HepG2 (cell line): ENCODE measurements around the gene FAM83E. TPM values are rescaled to one million over a fixed set of nuclear protein-coding genes. Genes with fewer than 3 reads are reported as not detected.

Source experiments
- CCDC6 ChIP-seq: sonication (generic); formaldehyde crosslinking; IDR thresholded peaks from 2 replicates; pipeline ENCODE4 v1.8.1; 2022; ENCODE audit warnings: mild to moderate bottlenecking, missing genetic modification reagents, moderate library complexity
- GLI4 ChIP-seq: sonication (generic); formaldehyde crosslinking; IDR thresholded peaks from 2 replicates; pipeline ENCODE4 v1.5.1; 2020; ENCODE audit warnings: missing genetic modification reagents, mild to moderate bottlenecking, moderate library complexity, borderline replicate concordance
- HNF4A ChIP-seq: sonication (generic); formaldehyde crosslinking; IDR thresholded peaks from 2 replicates; pipeline ENCODE4 v1.4.0; 2020; ENCODE audit warnings: missing genetic modification reagents
- KDM6A ChIP-seq: IDR thresholded peaks from 2 replicates; pipeline ENCODE4 v1.6.1; 2016; ENCODE audit warnings: low read depth
- MED13 ChIP-seq: sonication (generic); formaldehyde crosslinking; IDR thresholded peaks from 2 replicates; pipeline ENCODE4 v1.5.0; 2020; ENCODE audit warnings: missing genetic modification reagents
- NFYB ChIP-seq: sonication (generic); formaldehyde crosslinking; IDR thresholded peaks from 2 replicates; pipeline ENCODE4 v1.4.0; 2020; ENCODE audit warnings: missing genetic modification reagents
- NR2F6 ChIP-seq, 2 experiments: IDR thresholded peaks; 2 replicates each; pipeline ENCODE4 v1.6.1; 2016; ENCODE audit warnings: antibody characterized with exemption in 1 of 2, mild to moderate bottlenecking in 1 of 2
- PHF21A ChIP-seq: sonication (generic); formaldehyde crosslinking; IDR thresholded peaks from 2 replicates; pipeline ENCODE4 v1.5.0; 2020; ENCODE audit warnings: mild to moderate bottlenecking, missing genetic modification reagents
- POLR2A ChIP-seq, 2 experiments: IDR thresholded peaks; 2 replicates each; pipeline ENCODE4 v1.6.1; 2011; ENCODE audit warnings: low read depth in 2 of 2, low read length in 2 of 2, mild to moderate bottlenecking in 1 of 2, moderate library complexity in 1 of 2; ENCODE audit not compliant: insufficient read depth in 1 of 2
- REPIN1 ChIP-seq: sonication (generic); formaldehyde crosslinking; IDR thresholded peaks from 2 replicates; pipeline ENCODE4 v1.8.0; 2022; ENCODE audit warnings: missing genetic modification reagents, low read depth, mild to moderate bottlenecking, borderline replicate concordance
- ZNF121 ChIP-seq: sonication (generic); formaldehyde crosslinking; IDR thresholded peaks from 2 replicates; pipeline ENCODE4 v1.5.0; 2020; ENCODE audit warnings: mild to moderate bottlenecking, missing genetic modification reagents
- ZNF225 ChIP-seq: sonication (generic); formaldehyde crosslinking; IDR thresholded peaks from 2 replicates; pipeline ENCODE4 v1.4.0; 2020; ENCODE audit warnings: mild to moderate bottlenecking, missing genetic modification reagents
- ZNF354B ChIP-seq: sonication (generic); formaldehyde crosslinking; IDR thresholded peaks from 2 replicates; pipeline ENCODE4 v1.8.0; 2022; ENCODE audit warnings: mild to moderate bottlenecking, missing genetic modification reagents
- polyA plus RNA-seq, 8 experiments: library from polyadenylated mRNA; depleted of rRNA in 3 of 8; stranded (reverse) in 7 of 8; unstranded in 1 of 8; fragments of >200 nt; fragmentation: Illumina TruSeq in 4 of 8; extraction: Trizol in 4 of 8; gene quantifications; 2 replicates each; pipeline versions ENCODE4 v1.2.1 to v1.2.3, GENCODE V29; 2011 to 2016; ENCODE audit warnings: low read depth in 4 of 8, missing spikeins in 1 of 8, mixed read lengths in 1 of 8; ENCODE audit not compliant: insufficient read depth in 1 of 8
- total RNA-seq, 5 experiments: library from RNA; depleted of rRNA; stranded (reverse); fragments of >200 nt; fragmentation: Illumina TruSeq; extraction: Trizol; gene quantifications; 2 replicates each; pipeline ENCODE4 v1.2.3, GENCODE V29; 2016; ENCODE audit warnings: low read depth in 1 of 5
- TF ChIP-seq, protein P1 (sequence below): sonication (generic); formaldehyde crosslinking; IDR thresholded peaks from 2 replicates; pipeline ENCODE4 v1.5.0; 2020; ENCODE audit warnings: missing genetic modification reagents, mild to moderate bottlenecking, borderline replicate concordance
- TF ChIP-seq, protein P2 (sequence below): sonication (generic); formaldehyde crosslinking; IDR thresholded peaks from 2 replicates; pipeline ENCODE4 v1.4.0; 2020; ENCODE audit warnings: missing genetic modification reagents
- TF ChIP-seq, protein P3 (sequence below): sonication (generic); formaldehyde crosslinking; IDR thresholded peaks from 2 replicates; pipeline ENCODE4 v1.4.0; 2020; ENCODE audit warnings: missing genetic modification reagents
- TF ChIP-seq, protein P4 (sequence below): IDR thresholded peaks from 2 replicates; pipeline ENCODE4 v1.6.1; 2016; ENCODE audit warnings: mild to moderate bottlenecking
- TF ChIP-seq, protein P5 (sequence below): sonication (generic); formaldehyde crosslinking; IDR thresholded peaks from 2 replicates; pipeline ENCODE4 v1.8.1; 2023; ENCODE audit warnings: mild to moderate bottlenecking, missing genetic modification reagents

FAM83E gene
- total and polyA plus RNA-seq, 2 of the 13 experiments (the other 11 are each of a cell fraction or from before 2014, with no cell fraction given): 0.18 to 0.60 TPM

DNA sequence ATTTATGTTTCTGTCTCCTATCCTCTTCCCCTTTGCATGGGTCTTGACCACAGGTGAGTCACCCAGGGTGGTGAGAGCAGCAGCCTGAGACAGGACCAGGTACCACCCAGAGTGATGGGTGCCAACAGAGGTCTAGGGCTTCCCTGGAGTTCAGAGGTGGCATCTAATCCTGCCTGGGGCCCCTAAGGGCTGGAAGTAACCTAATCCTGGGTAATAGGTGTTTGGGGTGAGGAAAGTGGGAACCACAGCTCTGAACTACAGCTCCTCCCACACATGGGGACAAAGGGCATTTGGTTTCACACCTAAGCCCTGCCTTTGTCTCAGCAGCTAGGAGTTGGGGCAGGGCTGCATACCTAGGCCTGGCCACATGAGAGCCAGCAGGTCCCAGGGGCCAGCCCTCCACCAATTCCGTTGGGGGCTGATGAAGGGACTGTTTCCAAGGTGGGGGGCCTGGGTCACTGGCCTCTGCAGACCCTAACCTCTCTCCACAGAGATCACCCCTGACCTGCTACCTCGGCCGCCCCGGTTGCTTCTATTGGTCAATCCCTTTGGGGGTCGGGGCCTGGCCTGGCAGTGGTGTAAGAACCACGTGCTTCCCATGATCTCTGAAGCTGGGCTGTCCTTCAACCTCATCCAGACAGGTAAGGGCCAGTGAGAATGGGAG lies 12.5 kb upstream of the FAM83E start (continued):
- TF ChIP-seq, protein P1, sequence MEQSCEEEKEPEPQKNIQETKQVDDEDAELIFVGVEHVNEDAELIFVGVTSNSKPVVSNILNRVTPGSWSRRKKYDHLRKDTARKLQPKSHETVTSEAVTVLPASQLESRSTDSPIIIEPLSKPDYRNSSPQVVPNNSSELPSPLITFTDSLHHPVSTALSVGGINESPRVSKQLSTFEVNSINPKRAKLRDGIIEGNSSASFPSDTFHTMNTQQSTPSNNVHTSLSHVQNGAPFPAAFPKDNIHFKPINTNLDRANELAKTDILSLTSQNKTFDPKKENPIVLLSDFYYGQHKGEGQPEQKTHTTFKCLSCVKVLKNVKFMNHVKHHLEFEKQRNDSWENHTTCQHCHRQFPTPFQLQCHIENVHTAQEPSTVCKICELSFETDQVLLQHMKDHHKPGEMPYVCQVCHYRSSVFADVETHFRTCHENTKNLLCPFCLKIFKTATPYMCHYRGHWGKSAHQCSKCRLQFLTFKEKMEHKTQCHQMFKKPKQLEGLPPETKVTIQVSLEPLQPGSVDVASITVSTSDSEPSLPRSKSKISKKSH (CRISPR knock-in tag): 0 out of 2 replicates have a peak, but pooled peaks have one; percentile 14
- TF ChIP-seq, protein P2, sequence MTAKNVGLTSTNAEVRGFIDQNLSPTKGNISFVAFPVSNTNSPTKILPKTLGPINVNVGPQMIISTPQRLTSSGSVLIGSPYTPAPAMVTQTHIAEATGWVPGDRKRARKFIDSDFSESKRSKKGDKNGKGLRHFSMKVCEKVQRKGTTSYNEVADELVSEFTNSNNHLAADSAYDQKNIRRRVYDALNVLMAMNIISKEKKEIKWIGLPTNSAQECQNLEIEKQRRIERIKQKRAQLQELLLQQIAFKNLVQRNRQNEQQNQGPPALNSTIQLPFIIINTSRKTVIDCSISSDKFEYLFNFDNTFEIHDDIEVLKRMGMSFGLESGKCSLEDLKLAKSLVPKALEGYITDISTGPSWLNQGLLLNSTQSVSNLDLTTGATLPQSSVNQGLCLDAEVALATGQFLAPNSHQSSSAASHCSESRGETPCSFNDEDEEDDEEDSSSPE: peak; percentile 55; the same call in 1 of the 2 replicates
- TF ChIP-seq, protein P3, sequence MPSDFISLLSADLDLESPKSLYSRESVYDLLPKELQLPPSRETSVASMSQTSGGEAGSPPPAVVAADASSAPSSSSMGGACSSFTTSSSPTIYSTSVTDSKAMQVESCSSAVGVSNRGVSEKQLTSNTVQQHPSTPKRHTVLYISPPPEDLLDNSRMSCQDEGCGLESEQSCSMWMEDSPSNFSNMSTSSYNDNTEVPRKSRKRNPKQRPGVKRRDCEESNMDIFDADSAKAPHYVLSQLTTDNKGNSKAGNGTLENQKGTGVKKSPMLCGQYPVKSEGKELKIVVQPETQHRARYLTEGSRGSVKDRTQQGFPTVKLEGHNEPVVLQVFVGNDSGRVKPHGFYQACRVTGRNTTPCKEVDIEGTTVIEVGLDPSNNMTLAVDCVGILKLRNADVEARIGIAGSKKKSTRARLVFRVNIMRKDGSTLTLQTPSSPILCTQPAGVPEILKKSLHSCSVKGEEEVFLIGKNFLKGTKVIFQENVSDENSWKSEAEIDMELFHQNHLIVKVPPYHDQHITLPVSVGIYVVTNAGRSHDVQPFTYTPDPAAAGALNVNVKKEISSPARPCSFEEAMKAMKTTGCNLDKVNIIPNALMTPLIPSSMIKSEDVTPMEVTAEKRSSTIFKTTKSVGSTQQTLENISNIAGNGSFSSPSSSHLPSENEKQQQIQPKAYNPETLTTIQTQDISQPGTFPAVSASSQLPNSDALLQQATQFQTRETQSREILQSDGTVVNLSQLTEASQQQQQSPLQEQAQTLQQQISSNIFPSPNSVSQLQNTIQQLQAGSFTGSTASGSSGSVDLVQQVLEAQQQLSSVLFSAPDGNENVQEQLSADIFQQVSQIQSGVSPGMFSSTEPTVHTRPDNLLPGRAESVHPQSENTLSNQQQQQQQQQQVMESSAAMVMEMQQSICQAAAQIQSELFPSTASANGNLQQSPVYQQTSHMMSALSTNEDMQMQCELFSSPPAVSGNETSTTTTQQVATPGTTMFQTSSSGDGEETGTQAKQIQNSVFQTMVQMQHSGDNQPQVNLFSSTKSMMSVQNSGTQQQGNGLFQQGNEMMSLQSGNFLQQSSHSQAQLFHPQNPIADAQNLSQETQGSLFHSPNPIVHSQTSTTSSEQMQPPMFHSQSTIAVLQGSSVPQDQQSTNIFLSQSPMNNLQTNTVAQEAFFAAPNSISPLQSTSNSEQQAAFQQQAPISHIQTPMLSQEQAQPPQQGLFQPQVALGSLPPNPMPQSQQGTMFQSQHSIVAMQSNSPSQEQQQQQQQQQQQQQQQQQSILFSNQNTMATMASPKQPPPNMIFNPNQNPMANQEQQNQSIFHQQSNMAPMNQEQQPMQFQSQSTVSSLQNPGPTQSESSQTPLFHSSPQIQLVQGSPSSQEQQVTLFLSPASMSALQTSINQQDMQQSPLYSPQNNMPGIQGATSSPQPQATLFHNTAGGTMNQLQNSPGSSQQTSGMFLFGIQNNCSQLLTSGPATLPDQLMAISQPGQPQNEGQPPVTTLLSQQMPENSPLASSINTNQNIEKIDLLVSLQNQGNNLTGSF (CRISPR knock-in tag): 0 out of 2 replicates have a peak, but pooled peaks have one; percentile 32
- TF ChIP-seq ZNF354B: no peak
- TF ChIP-seq NR2F6 (IDR thresholded peaks at IDR 0.05): peak; percentile 44
- TF ChIP-seq NR2F6 (CRISPR knock-in tag; IDR thresholded peaks at IDR 0.05): peak; percentile 63; the same call in 1 of the 2 replicates
- TF ChIP-seq, protein P4, sequence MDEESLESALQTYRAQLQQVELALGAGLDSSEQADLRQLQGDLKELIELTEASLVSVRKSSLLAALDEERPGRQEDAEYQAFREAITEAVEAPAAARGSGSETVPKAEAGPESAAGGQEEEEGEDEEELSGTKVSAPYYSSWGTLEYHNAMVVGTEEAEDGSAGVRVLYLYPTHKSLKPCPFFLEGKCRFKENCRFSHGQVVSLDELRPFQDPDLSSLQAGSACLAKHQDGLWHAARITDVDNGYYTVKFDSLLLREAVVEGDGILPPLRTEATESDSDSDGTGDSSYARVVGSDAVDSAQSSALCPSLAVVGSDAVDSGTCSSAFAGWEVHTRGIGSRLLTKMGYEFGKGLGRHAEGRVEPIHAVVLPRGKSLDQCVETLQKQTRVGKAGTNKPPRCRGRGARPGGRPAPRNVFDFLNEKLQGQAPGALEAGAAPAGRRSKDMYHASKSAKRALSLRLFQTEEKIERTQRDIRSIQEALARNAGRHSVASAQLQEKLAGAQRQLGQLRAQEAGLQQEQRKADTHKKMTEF (CRISPR knock-in tag): 0 out of 2 replicates have a peak, but pooled peaks have one; percentile 19
- no peak for TF ChIP-seq GLI4 (CRISPR knock-in tag)
- peak; percentile 18 to 31; a peak in 1 of 4 replicates for TF ChIP-seq POLR2A (IDR thresholded peaks at IDR 0.05; ENCODE audit: insufficient read depth in 1 of 2, low read depth in 2 of 2, low read length in 2 of 2)
- no peak for TF ChIP-seq CCDC6 (CRISPR knock-in tag)
- TF ChIP-seq ZNF225 (CRISPR knock-in tag): no peak
- TF ChIP-seq KDM6A (CRISPR knock-in tag): 0 out of 2 replicates have a peak, but pooled peaks have one; percentile 38
- TF ChIP-seq PHF21A (CRISPR knock-in tag): no peak
- peak; percentile 83 for TF ChIP-seq HNF4A (CRISPR knock-in tag)
- TF ChIP-seq MED13 (CRISPR knock-in tag): no peak
- peak; percentile 37; the same call in 1 of the 2 replicates for TF ChIP-seq REPIN1 (CRISPR knock-in tag)
- no peak for TF ChIP-seq ZNF121
- peak; percentile 30; the same call in 1 of the 2 replicates for TF ChIP-seq NFYB (CRISPR knock-in tag)
- TF ChIP-seq, protein P5, sequence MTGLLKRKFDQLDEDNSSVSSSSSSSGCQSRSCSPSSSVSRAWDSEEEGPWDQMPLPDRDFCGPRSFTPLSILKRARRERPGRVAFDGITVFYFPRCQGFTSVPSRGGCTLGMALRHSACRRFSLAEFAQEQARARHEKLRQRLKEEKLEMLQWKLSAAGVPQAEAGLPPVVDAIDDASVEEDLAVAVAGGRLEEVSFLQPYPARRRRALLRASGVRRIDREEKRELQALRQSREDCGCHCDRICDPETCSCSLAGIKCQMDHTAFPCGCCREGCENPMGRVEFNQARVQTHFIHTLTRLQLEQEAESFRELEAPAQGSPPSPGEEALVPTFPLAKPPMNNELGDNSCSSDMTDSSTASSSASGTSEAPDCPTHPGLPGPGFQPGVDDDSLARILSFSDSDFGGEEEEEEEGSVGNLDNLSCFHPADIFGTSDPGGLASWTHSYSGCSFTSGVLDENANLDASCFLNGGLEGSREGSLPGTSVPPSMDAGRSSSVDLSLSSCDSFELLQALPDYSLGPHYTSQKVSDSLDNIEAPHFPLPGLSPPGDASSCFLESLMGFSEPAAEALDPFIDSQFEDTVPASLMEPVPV (CRISPR knock-in tag): peak; percentile 40; the same call in 1 of the 2 replicates
